ENCODE results near the gene KLHL29. TPM values are rescaled to one million over a fixed set of nuclear protein-coding genes. Genes with fewer than 3 reads are reported as not detected.
A peak's percentile ranks its signal among the peaks of the same experiment; 100 is the strongest.

KLHL29 gene
- total and polyA plus RNA-seq, 7 experiments from 2014 or later: 0.59 to 6.5 (median 5.6) TPM

- POLR2A ChIA-PET: no interaction called here
- Mint-ChIP-seq H3K9me3 (peaks cover 0 to 37% (median 11%) of the 10 kb centered on the region in 11 donors), H3K27me3 (peaks cover 0 to 5% (median 0%) of the 10 kb centered on the region in 5 donors), H3K36me3 (peaks cover 0 to 36% (median 15%) of the 10 kb centered on the region in 5 donors), H3K4me3 (no peak overlapping the region), H3K4me1 (peaks cover 0 to 4% (median 0%) of the 10 kb centered on the region in 7 donors), H3K27ac (no peak overlapping the region)
- H3K4me3 ChIP-seq (ENCODE audit: low read length): no peak overlapping the region
- no peak for ATAC-seq
- H3K27ac ChIP-seq (ENCODE audit: low read depth, low read length): no peak overlapping the region
- no peaks in the 10 kb centered on the region for H3K27me3 ChIP-seq (ENCODE audit: control insufficient read depth in 2 of 2, insufficient read depth in 2 of 2, low read length in 2 of 2)
- H3K36me3 ChIP-seq (ENCODE audit: control insufficient read depth in 2 of 3, insufficient read depth in 3 of 3, low read length in 3 of 3): no peaks in the 10 kb centered on the region
- H3K9me3 ChIP-seq (ENCODE audit: control insufficient read depth in 2 of 3, low read length in 3 of 3): peaks cover 0 to 8% (median 0%) of the 10 kb centered on the region in 3 experiments
- DNase-seq: no peak
- intact Hi-C loops (cut with micrococcal nuclease): no loop called here
- CTCF ChIA-PET: no interaction called here
- no peaks in the 10 kb centered on the region for H3K4me1 ChIP-seq (ENCODE audit: control insufficient read depth in 2 of 2, insufficient read depth in 2 of 2, low read length in 2 of 2)
Measured at GRCh38 chr2:23604731-23605130, 219.8 kb downstream of the KLHL29 start.

- H3K27ac Mint-ChIP-seq: no peak overlapping the region
- ChIA-PET POLR2A (no interaction called here), CTCF (no interaction called here)
- Histone ChIP-seq H3K4me3 (ENCODE audit: low read length) (no peak overlapping the region), H3K36me3 (ENCODE audit: control insufficient read depth in 2 of 3, insufficient read depth in 3 of 3, low read length in 3 of 3) (no peaks in the 10 kb centered on the region), H3K27me3 (ENCODE audit: control insufficient read depth in 2 of 2, insufficient read depth in 2 of 2, low read length in 2 of 2) (no peaks in the 10 kb centered on the region), H3K4me1 (ENCODE audit: control insufficient read depth in 2 of 2, insufficient read depth in 2 of 2, low read length in 2 of 2) (no peaks in the 10 kb centered on the region), H3K27ac (ENCODE audit: low read depth, low read length) (no peak overlapping the region), H3K9me3 (ENCODE audit: control insufficient read depth in 2 of 3, low read length in 3 of 3) (peaks cover 0 to 8% (median 0%) of the 10 kb centered on the region in 3 experiments)
- no peak overlapping the region for H3K4me3 Mint-ChIP-seq
- peaks cover 0 to 39% (median 11%) of the 10 kb centered on the region in 11 donors for H3K9me3 Mint-ChIP-seq
- peaks cover 0 to 4% (median 0%) of the 10 kb centered on the region in 7 donors for H3K4me1 Mint-ChIP-seq
- H3K36me3 Mint-ChIP-seq: peaks cover under 1 to 36% (median 17%) of the 10 kb centered on the region in 5 donors
- intact Hi-C loops (cut with micrococcal nuclease): no loop called here
- no peak for DNase-seq
- H3K27me3 Mint-ChIP-seq: peaks cover 0 to 5% (median 0%) of the 10 kb centered on the region in 5 donors
- no peak for ATAC-seq
Measured at GRCh38 chr2:23605236-23605635, 220.3 kb downstream of the KLHL29 start.

- ATAC-seq: no peak
- DNase-seq: no peak
- Mint-ChIP-seq H3K4me3 (no peak overlapping the region), H3K9me3 (peaks cover 6 to 48% (median 16%) of the 10 kb centered on the region in 11 donors), H3K27me3 (peaks cover 0 to 5% (median 0%) of the 10 kb centered on the region in 5 donors), H3K4me1 (peaks cover 0 to 4% (median 0%) of the 10 kb centered on the region in 7 donors), H3K27ac (no peak overlapping the region), H3K36me3 (peaks cover 3 to 32% (median 21%) of the 10 kb centered on the region in 5 donors)
- Histone ChIP-seq H3K4me1 (ENCODE audit: control insufficient read depth in 2 of 2, insufficient read depth in 2 of 2, low read length in 2 of 2) (no peaks in the 10 kb centered on the region), H3K4me3 (ENCODE audit: low read length) (no peak overlapping the region), H3K27me3 (ENCODE audit: control insufficient read depth in 2 of 2, insufficient read depth in 2 of 2, low read length in 2 of 2) (no peaks in the 10 kb centered on the region), H3K27ac (ENCODE audit: low read depth, low read length) (no peak overlapping the region), H3K36me3 (ENCODE audit: control insufficient read depth in 2 of 3, insufficient read depth in 3 of 3, low read length in 3 of 3) (no peaks in the 10 kb centered on the region), H3K9me3 (ENCODE audit: control insufficient read depth in 2 of 3, low read length in 3 of 3) (peaks cover 0 to 8% (median 0%) of the 10 kb centered on the region in 3 experiments)
- ChIA-PET CTCF (no interaction called here), POLR2A (no interaction called here)
- intact Hi-C loops (cut with micrococcal nuclease): no loop called here
Measured at GRCh38 chr2:23606196-23606595, 221.2 kb downstream of the KLHL29 start.

GRCh38 chr2:23606968-23607367, 222.0 kb downstream of the KLHL29 start:
- Mint-ChIP-seq H3K4me1 (peaks cover 0 to 10% (median 0%) of the 10 kb centered on the region in 7 donors), H3K4me3 (no peak overlapping the region), H3K27ac (no peak overlapping the region), H3K27me3 (peaks cover 0 to 5% (median 0%) of the 10 kb centered on the region in 5 donors), H3K9me3 (peaks cover 6 to 56% (median 19%) of the 10 kb centered on the region in 11 donors), H3K36me3 (peaks cover 3 to 34% (median 29%) of the 10 kb centered on the region in 5 donors)
- ChIA-PET POLR2A (no interaction called here), CTCF (no interaction called here)
- Histone ChIP-seq H3K4me3 (ENCODE audit: low read length) (no peak overlapping the region), H3K36me3 (ENCODE audit: control insufficient read depth in 2 of 3, insufficient read depth in 3 of 3, low read length in 3 of 3) (no peaks in the 10 kb centered on the region), H3K9me3 (ENCODE audit: control insufficient read depth in 2 of 3, low read length in 3 of 3) (peaks cover 0 to 11% (median 0%) of the 10 kb centered on the region in 3 experiments), H3K4me1 (ENCODE audit: control insufficient read depth in 2 of 2, insufficient read depth in 2 of 2, low read length in 2 of 2) (no peaks in the 10 kb centered on the region), H3K27ac (ENCODE audit: low read depth, low read length) (no peak overlapping the region), H3K27me3 (ENCODE audit: control insufficient read depth in 2 of 2, insufficient read depth in 2 of 2, low read length in 2 of 2) (no peaks in the 10 kb centered on the region)
- DNase-seq (no peak), ATAC-seq (no peak)
- intact Hi-C loops (cut with micrococcal nuclease): no loop called here

- H3K36me3 ChIP-seq (ENCODE audit: control insufficient read depth in 2 of 3, insufficient read depth in 3 of 3, low read length in 3 of 3): no peaks in the 10 kb centered on the region
- DNase-seq: no peak
- peaks cover 3 to 36% (median 29%) of the 10 kb centered on the region in 5 donors for H3K36me3 Mint-ChIP-seq
- H3K9me3 ChIP-seq (ENCODE audit: control insufficient read depth in 2 of 3, low read length in 3 of 3): peaks cover 0 to 11% (median 0%) of the 10 kb centered on the region in 3 experiments
- H3K27me3 ChIP-seq (ENCODE audit: control insufficient read depth in 2 of 2, insufficient read depth in 2 of 2, low read length in 2 of 2): no peaks in the 10 kb centered on the region
- no peak overlapping the region for H3K4me3 ChIP-seq (ENCODE audit: low read length)
- no peak for ATAC-seq
- ChIA-PET CTCF (no interaction called here), POLR2A (no interaction called here)
- peaks cover 1 to 17% (median 4%) of the 10 kb centered on the region in 7 donors for H3K4me1 Mint-ChIP-seq
- H3K9me3 Mint-ChIP-seq: peaks cover 6 to 59% (median 21%) of the 10 kb centered on the region in 11 donors
- intact Hi-C loops (cut with micrococcal nuclease): no loop called here
- peaks cover 0 to 5% (median 0%) of the 10 kb centered on the region in 5 donors for H3K27me3 Mint-ChIP-seq
- no peak overlapping the region for H3K4me3 Mint-ChIP-seq
- H3K27ac ChIP-seq (ENCODE audit: low read depth, low read length): no peak overlapping the region
- no peaks in the 10 kb centered on the region for H3K4me1 ChIP-seq (ENCODE audit: control insufficient read depth in 2 of 2, insufficient read depth in 2 of 2, low read length in 2 of 2)
- H3K27ac Mint-ChIP-seq: no peak overlapping the region
Measured at GRCh38 chr2:23607925-23608324, 222.9 kb downstream of the KLHL29 start.

- intact Hi-C loops (cut with micrococcal nuclease): no loop called here
- ChIA-PET CTCF (no interaction called here), POLR2A (no interaction called here)
- Mint-ChIP-seq H3K4me1 (peaks cover 8 to 28% (median 15%) of the 10 kb centered on the region in 7 donors), H3K4me3 (peak overlapping the region in 1 of 10 donors; percentile 20), H3K27me3 (peaks cover 0 to 10% (median 0%) of the 10 kb centered on the region in 5 donors), H3K27ac (no peak overlapping the region), H3K36me3 (peaks cover 3 to 36% (median 29%) of the 10 kb centered on the region in 5 donors), H3K9me3 (peaks cover 6 to 59% (median 21%) of the 10 kb centered on the region in 11 donors)
- Histone ChIP-seq H3K4me3 (ENCODE audit: low read length) (no peak overlapping the region), H3K36me3 (ENCODE audit: control insufficient read depth in 2 of 3, insufficient read depth in 3 of 3, low read length in 3 of 3) (no peaks in the 10 kb centered on the region), H3K27me3 (ENCODE audit: control insufficient read depth in 2 of 2, insufficient read depth in 2 of 2, low read length in 2 of 2) (no peaks in the 10 kb centered on the region), H3K27ac (ENCODE audit: low read depth, low read length) (no peak overlapping the region), H3K4me1 (ENCODE audit: control insufficient read depth in 2 of 2, insufficient read depth in 2 of 2, low read length in 2 of 2) (no peaks in the 10 kb centered on the region), H3K9me3 (ENCODE audit: control insufficient read depth in 2 of 3, low read length in 3 of 3) (peaks cover 0 to 11% (median 0%) of the 10 kb centered on the region in 3 experiments)
- DNase-seq (no peak), ATAC-seq (no peak)
Measured at GRCh38 chr2:23609254-23609653, 224.3 kb downstream of the KLHL29 start.

- no peak overlapping the region for H3K4me3 Mint-ChIP-seq
- no peak overlapping the region for H3K27ac Mint-ChIP-seq
- Histone ChIP-seq H3K4me1 (ENCODE audit: control insufficient read depth in 2 of 2, insufficient read depth in 2 of 2, low read length in 2 of 2) (no peaks in the 10 kb centered on the region), H3K27ac (ENCODE audit: low read depth, low read length) (no peak overlapping the region), H3K27me3 (ENCODE audit: control insufficient read depth in 2 of 2, insufficient read depth in 2 of 2, low read length in 2 of 2) (no peaks in the 10 kb centered on the region), H3K4me3 (ENCODE audit: low read length) (no peak overlapping the region), H3K9me3 (ENCODE audit: control insufficient read depth in 2 of 3, low read length in 3 of 3) (peaks cover 0 to 7% (median 0%) of the 10 kb centered on the region in 3 experiments), H3K36me3 (ENCODE audit: control insufficient read depth in 2 of 3, insufficient read depth in 3 of 3, low read length in 3 of 3) (no peaks in the 10 kb centered on the region)
- DNase-seq: no peak
- peaks cover 4 to 41% (median 12%) of the 10 kb centered on the region in 11 donors for H3K9me3 Mint-ChIP-seq
- no peak for ATAC-seq
- ChIA-PET CTCF (no interaction called here), POLR2A (no interaction called here)
- H3K36me3 Mint-ChIP-seq: peaks cover 3 to 25% (median 16%) of the 10 kb centered on the region in 5 donors
- peaks cover 13 to 36% (median 23%) of the 10 kb centered on the region in 7 donors for H3K4me1 Mint-ChIP-seq
- intact Hi-C loops (cut with micrococcal nuclease): no loop called here
- peaks cover 0 to 13% (median 0%) of the 10 kb centered on the region in 5 donors for H3K27me3 Mint-ChIP-seq
Measured at GRCh38 chr2:23611839-23612238, 226.9 kb downstream of the KLHL29 start.

Data from naive thymus-derived CD4-positive, alpha-beta T cell (primary cell).